GM21381 (cell line): ENCODE data around the gene MIOS.
"Not testable (repeated sequence)": the region's sequence is repeated elsewhere in the genome, so short reads cannot be mapped to it uniquely, and the experiment has no call there.

ENCODE experiments used
- ATAC-seq: cut with Tn5 transposase; IDR thresholded peaks from one replicate; pipeline ENCODE4 v1.9.1; 2021; ENCODE audit warnings: mild to moderate bottlenecking, moderate library complexity; ENCODE audit not compliant: unreplicated experiment

MIOS gene

GRCh38 chr7:7554021-7554432 lies 12.7 kb upstream of the MIOS start:
- no peak for ATAC-seq

DNA sequence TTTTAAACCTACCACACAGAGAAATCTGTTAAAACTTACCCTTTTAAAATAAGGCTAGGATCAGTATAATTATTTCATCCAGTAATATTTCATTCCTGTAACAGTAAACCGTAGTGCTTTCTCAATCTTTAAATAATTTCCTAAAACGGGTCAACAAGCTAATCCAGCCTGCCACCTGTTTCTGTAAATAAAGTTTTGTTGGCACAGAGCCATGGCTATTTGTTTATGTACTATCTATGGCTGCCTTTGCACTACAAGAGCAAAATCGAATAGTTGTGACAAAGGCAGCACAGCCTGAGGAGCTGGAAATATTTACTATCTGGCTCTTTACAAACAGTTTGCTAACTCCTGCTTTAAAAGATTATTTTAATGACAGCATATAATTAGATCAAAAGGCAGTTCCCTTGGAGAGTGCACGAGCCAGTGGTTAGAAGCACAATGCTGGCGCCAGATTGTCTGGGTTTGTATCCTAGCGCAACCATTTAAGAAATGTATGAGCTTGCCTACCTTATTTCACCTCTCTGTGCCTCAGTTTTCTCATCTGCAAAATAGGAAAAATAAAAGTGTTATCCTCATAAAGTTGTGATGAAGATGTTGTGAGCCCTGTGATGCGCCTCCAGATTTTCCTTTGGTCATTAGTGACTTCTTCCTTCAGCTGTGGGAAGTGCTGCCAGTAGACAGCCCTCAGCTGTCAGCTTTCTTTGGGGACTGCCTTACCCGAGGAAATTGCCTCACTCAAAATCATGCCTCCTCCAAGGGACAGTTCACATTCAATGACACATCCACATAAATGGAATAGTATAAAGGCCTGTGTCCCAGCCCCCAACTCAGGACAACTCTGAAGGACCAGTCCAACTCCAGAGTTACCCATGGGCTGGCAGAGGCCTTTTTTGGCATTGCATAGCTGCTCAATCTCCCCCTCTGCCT lies 11.8 kb upstream of the MIOS start:
- ATAC-seq: no peak

GRCh38 chr7:7556852-7557251 lies 9.8 kb upstream of the MIOS start:
- ATAC-seq: no peak

GRCh38 chr7:7557252-7557651 lies 9.4 kb upstream of the MIOS start:
- ATAC-seq: no peak

DNA sequence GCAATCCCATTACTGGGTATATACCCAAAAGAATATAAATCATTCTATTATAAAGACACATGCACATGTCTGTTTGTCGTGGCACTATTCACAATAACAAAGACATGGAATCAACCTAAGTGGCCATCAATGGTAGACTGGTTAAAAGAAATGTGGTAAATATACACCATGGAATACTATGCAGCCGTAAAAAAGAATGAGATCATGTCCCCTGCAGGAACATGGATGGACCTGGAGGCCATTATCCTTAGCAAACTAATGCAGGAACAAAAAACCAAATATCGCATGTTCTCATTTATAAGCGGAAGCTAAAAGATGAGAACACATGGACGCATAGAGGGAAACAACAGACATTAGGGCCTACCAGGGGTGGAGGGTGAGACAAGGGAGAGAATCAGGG lies 5.1 kb upstream of the MIOS start:
- not testable (repeated sequence) for ATAC-seq

DNA sequence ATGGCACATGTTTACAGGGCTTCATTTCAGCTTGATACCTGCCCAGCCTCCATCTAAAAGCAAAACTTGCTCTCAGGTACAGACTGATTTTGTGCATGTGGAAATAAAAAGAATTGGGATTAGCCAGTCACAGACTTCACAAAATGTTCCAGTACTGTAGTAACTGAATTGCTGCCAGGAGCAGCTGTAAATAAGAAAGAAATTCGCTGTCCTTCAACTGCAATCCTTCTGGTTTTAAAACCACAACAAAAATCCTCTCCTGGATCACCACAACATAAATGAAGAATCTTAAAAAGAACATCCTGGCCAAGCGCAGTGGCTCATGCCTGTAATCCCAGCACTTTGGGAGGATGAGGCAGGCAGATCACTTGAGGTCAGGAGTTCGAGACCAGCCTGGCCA lies 3.9 kb upstream of the MIOS start:
- no peak for ATAC-seq

GRCh38 chr7:7563269-7563668 lies 3.4 kb upstream of the MIOS start:
- ATAC-seq: no peak

GRCh38 chr7:7563813-7564212 lies 2.9 kb upstream of the MIOS start:
- ATAC-seq: no peak

DNA sequence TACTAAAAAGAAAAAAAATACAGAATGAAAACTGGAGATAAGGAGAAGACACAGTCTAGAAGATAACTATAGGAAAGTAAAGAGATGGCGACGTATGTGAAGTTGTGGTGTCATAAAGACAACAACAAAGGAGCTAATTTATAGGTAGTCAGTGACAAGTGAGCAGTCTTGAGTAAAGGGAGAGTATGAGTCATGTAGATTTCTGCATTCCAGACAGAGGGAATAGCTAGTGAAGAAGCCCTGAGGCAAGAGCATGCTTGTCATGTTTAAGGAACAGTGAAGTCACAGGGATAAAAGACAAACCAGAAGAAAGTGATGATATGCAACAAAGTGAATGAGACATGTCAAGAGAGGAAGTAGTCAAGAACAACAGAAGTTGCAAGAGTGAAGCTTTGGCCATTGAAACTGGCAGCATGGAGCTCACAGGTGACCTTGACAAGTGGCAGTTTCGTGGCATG lies 2.3 kb upstream of the MIOS start:
- ATAC-seq: no peak

DNA sequence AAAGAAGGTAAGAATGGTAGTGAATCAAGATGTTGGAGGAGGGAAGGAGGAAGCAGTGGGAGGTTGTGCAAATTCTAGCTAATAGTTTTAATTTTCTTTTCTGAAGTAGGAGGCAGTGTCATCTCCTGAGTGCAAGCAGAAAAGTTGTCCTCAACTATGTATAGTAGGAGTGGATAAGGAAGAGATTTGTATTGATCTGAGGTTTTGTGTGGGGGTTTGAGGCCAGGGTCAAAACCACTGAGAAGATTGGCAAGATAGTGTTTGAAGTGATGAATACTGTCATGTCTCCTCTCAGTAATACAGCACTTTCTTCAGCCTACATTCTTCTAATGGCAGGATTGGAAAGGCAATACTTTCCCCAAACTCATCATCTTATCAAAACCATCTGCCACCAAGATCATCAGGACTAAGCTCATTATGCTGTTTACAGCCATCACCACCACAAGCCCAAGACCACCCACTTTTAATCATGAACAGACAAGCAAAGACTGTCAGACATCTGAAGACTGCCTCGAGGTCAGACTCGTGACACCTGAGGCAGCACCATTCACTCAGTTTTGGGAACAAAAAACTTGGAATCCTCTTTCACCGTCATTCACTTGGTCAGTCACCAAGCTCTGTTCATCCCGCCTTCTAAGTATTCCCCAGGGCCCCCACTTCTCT lies 1.5 kb upstream of the MIOS start:
- ATAC-seq: no peak

DNA sequence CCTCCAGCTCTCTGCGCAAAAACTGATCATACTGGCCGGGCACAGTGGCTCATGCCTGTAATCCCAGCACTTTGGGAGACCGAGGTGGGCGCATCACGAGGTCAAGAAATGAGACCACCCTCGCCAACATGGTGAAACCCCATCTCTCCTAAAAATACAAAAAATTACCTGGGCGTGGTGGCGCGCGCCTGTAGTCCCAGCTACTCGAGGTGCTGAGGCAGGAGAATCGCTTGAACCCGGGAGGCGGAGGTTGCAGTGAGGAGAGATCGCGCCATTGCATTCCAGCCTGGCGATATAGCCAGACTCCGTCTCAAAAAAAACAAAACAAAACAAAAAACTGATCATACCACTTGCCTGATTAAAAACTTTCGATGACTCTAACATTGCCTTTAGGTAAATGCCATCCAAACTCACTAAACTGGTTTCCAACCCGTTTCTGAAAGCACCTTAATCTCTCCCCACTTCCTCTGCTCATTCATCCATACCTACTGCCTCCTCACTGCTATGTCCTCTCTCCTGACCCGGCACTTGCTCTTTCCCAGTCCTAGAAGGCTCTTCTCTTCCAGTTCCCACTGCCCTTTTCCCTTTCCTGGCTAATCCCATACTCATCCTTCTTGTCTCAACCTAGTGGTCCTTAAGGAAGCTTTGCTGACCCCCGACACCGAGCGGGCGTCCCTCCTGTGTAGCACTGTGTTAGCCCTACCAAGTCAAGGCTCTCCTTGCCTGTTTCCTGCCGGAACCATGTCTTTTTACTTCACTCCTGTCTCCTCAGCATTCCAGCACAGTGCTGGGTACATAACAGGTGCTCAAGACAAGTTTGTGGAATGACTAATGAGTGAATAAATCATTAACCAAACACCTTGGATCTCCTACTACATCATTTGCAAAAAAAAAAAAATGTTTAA lies 686 bp upstream of the MIOS start:
- peak; percentile 10 for ATAC-seq

DNA sequence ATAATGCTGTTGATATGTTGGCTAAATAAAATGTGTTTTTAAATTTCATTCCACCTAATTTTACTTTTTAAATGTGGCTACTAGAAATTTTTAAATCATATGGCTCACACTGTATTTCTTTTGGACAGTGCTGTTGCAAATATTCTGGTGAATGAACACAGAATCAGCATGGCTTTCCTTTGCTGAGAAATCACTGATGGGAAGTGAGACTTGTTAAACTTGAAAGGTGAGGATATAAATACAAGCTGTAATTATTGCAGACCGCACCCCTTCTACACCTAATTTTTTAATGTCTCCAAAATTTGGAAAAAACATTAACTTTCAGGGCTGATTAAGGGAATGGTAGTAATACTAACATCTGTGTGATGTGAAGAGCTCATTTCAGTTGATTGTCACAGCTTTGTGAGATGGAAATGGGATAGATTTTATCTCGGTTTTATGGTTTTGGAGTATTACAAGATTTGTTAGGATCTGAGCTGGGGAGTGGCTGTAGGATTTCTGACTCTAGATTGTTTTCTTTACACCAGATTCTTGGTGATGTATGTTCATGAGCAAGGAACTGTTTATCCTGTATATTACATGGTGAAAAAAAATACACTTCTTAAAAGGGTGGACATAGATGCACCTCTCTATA lies 1.3 kb downstream of the MIOS start:
- ATAC-seq: no peak

GRCh38 chr7:7568553-7568952 lies 1.9 kb downstream of the MIOS start:
- ATAC-seq: no peak

DNA sequence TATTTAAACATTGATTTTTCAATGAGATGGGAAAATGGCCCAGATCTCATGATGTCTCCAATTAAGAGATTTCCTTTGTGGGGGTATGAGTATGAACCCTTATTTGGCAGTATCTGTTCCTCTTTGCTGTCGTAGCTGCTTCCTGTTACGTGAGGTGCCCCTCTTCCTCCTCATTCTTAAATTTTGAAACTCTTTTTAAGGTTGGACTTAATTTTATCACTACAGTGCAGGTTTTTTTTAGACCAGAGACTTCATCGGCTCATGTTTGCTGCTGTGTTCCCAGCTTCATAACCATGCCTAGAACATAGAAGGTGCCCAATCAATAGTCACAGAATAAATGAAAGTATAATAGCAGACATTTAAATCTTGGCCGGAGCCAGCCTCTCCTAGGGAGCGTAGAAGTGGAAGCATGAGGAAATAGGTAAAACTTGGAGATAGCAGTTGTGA lies 2.4 kb downstream of the MIOS start:
- peak; percentile 31 for ATAC-seq

GRCh38 chr7:7569615-7570014 lies 2.9 kb downstream of the MIOS start:
- no peak for ATAC-seq

- ATAC-seq: no peak
Measured at GRCh38 chr7:7570584-7570983, 3.9 kb downstream of the MIOS start.

DNA sequence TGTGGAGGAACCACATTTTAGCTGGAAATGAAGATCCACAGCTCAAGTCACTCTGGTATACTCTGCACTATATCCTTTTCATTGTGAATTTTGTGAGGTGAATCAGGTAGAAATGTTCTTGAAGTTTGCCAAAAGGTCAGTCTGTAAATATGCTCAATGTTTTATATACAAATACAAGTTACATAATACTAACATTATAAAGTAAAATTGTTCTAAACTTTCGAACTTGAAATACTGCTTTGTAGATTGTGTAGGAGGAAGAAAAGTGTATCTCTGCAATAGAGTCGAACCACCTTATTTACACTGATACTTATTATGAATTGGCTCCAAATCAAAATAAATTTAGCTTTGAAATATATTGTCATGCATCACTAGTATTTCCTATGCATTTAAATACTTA lies 7.0 kb downstream of the MIOS start:
- no peak for ATAC-seq

DNA sequence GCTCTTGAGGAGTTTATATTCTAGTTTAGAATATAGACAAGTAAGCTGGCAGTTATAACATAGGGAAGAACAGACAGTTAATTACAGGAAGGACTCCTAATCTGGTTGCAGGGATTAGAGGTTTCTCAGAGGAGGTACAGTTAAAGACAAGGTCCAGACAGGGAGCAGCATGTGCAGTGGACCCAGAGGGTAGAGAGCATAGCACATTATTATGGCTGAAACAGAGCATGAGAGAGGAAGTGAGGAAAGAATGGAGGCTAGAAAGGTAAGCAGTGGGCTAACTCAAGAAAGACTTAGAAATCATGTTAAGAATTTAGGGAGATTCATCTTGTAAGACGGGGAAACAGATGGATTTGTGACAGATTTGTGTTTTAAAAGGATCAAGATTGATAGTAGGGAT lies 9.7 kb downstream of the MIOS start:
- no peak for ATAC-seq

DNA sequence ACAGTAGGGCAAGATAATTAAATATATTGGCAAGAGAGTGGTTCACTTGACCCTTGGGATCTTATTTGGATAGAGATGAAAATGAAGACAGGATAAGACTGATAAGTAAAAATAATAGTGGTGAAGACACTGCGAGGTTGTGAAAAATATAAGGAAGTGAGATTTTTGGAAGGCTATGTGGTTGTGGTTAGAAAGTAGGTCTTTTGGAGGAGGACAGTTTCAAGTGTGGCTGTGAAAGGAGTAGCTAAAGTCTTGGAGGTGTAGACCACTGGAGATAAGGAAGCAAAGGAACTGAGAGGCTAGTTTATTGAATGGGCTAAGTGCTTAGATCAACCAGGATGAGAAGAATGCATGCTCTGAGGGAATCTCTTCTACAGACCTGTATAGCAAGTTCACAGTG lies 11.2 kb downstream of the MIOS start:
- ATAC-seq: no peak

DNA sequence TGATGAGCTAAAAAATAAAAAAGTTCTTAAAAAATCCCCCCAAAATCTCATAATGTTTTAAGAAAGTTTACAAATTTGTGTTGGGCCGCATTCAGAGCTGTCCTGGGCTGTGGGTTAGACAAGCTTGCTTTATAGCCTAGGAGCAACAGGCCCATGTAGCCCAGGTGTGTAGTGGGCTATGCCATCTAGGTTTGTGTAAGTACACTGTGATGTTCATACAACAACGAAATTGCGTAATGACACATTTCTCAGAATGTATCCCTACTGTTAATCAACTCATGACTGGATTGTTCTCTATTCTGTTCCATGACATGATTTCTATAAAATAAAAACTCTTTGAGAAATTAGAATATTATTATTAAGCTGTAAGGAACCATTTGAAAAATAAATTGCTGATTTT lies 13.0 kb downstream of the MIOS start:
- no peak for ATAC-seq
